Smooth muscle cell (in vitro differentiated cells): ENCODE results near the gene GAB4. TPM values are rescaled to one million over a fixed set of nuclear protein-coding genes. Genes with fewer than 3 reads are reported as not detected.

ENCODE experiments used
- DNase-seq: peaks from one replicate; lab custom pipeline; 2025; ENCODE audit not compliant: unreplicated experiment; lab: John Stamatoyannopoulos, UW
- H2AFZ ChIP-seq: fragments of 200-600 bp; sonication (generic); 2 replicates; pipeline ENCODE4 v1.6.0; 2016; ENCODE audit warnings: antibody characterized with exemption, low read depth, mild to moderate bottlenecking
- H3F3A ChIP-seq: fragments of 200-600 bp; sonication (generic); 2 replicates; pipeline ENCODE4 v1.6.0; 2017; ENCODE audit warnings: antibody characterized with exemption, low read depth
- H3K27ac ChIP-seq: fragments of 200-600 bp; sonication (generic); 2 replicates; pipeline ENCODE4 v1.5.1; 2016; ENCODE audit warnings: low read depth, mild to moderate bottlenecking
- H3K27me3 ChIP-seq: fragments of 200-600 bp; sonication (generic); 2 replicates; pipeline ENCODE4 v1.6.1; 2016; ENCODE audit warnings: low read depth, mild to moderate bottlenecking
- H3K36me3 ChIP-seq: fragments of 200-600 bp; sonication (generic); 2 replicates; pipeline ENCODE4 v1.5.1; 2016; ENCODE audit warnings: low read depth
- H3K4me1 ChIP-seq: fragments of 200-600 bp; sonication (generic); 2 replicates; pipeline ENCODE4 v1.5.1; 2016; ENCODE audit warnings: low read depth
- H3K4me2 ChIP-seq: fragments of 200-600 bp; sonication (generic); 2 replicates; pipeline ENCODE4 v1.6.0; 2016; ENCODE audit warnings: mild to moderate bottlenecking
- H3K4me3 ChIP-seq: fragments of 200-600 bp; sonication (generic); 2 replicates; pipeline ENCODE4 v1.5.1; 2016; ENCODE audit warnings: mild to moderate bottlenecking
- H3K79me2 ChIP-seq: fragments of 200-600 bp; sonication (generic); 2 replicates; pipeline ENCODE4 v1.6.0; 2016; ENCODE audit warnings: low read depth, mild to moderate bottlenecking
- H3K9ac ChIP-seq: fragments of 200-600 bp; sonication (generic); 2 replicates; pipeline ENCODE4 v1.6.0; 2016; ENCODE audit warnings: low read depth
- H3K9me3 ChIP-seq: fragments of 200-600 bp; sonication (generic); replicated peaks from 2 replicates; pipeline ENCODE4 v1.5.1; 2016; ENCODE audit warnings: low read depth
- H4K20me1 ChIP-seq: fragments of 200-600 bp; sonication (generic); 2 replicates; pipeline ENCODE4 v1.6.0; 2016; ENCODE audit warnings: low read depth
- CTCF ChIP-seq: fragments of 200-600 bp; sonication (generic); IDR thresholded peaks from 2 replicates; pipeline ENCODE4 v1.5.1; 2017; ENCODE audit warnings: borderline replicate concordance, mild to moderate bottlenecking, antibody characterized with exemption; ENCODE audit not compliant: insufficient read depth, poor library complexity, severe bottlenecking
- WGBS: methylation state at CpG from one replicate; pipeline ENCODE4 v1.1.7; 2016; ENCODE audit warnings: low lambda C conversion rate; 5-methylcytosine and 5-hydroxymethylcytosine counted together
- polyA plus RNA-seq: library from polyadenylated mRNA; unstranded; fragments of >200 nt; fragmentation: Nextera tagmentation; extraction: Ambion mirVana; gene quantifications from 2 replicates; pipeline ENCODE4 v1.2.1, GENCODE V29; 2016
- total RNA-seq: library from RNA; depleted of rRNA; stranded (reverse); fragments of >200 nt; gene quantifications from 2 replicates; pipeline ENCODE4 v1.2.3, GENCODE V29; 2014

Gene GAB4
- total and polyA plus RNA-seq, 2 experiments from 2014 or later: not detected

GRCh38 chr22:16959345-16959930, 48.6 kb downstream of the GAB4 start:
- Histone ChIP-seq H3K79me2 (no peaks in the 10 kb centered on the region), H4K20me1 (no peaks in the 10 kb centered on the region), H3K9ac (no peak overlapping the region), H3K4me2 (no peak overlapping the region), H3K27ac (no peak overlapping the region), H3K4me1 (no peaks in the 10 kb centered on the region), H3K4me3 (no peak overlapping the region), H3K9me3 (no peaks in the 10 kb centered on the region), H2AFZ (no peak overlapping the region), H3K36me3 (no peaks in the 10 kb centered on the region), H3F3A (no peaks in the 10 kb centered on the region), H3K27me3 (no peaks in the 10 kb centered on the region)
- DNase-seq: no peak
- TF ChIP-seq CTCF: no peak
- WGBS: 79% methylated on average over 10 of the region's 10 CpGs

- no peak overlapping the region for H3K9ac ChIP-seq
- H4K20me1 ChIP-seq: no peaks in the 10 kb centered on the region
- DNase-seq: no peak
- no peak for TF ChIP-seq CTCF
- no peaks in the 10 kb centered on the region for H3K9me3 ChIP-seq
- H3K79me2 ChIP-seq: no peaks in the 10 kb centered on the region
- H3K4me1 ChIP-seq: no peaks in the 10 kb centered on the region
- no peak overlapping the region for H2AFZ ChIP-seq
- 78% methylated on average over 2 of the region's 2 CpGs for WGBS
- H3K27me3 ChIP-seq: no peaks in the 10 kb centered on the region
- H3K4me2 ChIP-seq: no peak overlapping the region
- H3K36me3 ChIP-seq: no peaks in the 10 kb centered on the region
- no peaks in the 10 kb centered on the region for H3F3A ChIP-seq
- no peak overlapping the region for H3K27ac ChIP-seq
- no peak overlapping the region for H3K4me3 ChIP-seq
These were observed 49.5 kb downstream of the GAB4 start for GRCh38 chr22:16958475-16958874.

GRCh38 chr22:16957781-16958180, 50.2 kb downstream of the GAB4 start:
- Histone ChIP-seq H2AFZ (no peak overlapping the region), H3F3A (no peaks in the 10 kb centered on the region), H3K9ac (no peak overlapping the region), H3K79me2 (no peaks in the 10 kb centered on the region), H3K27me3 (no peaks in the 10 kb centered on the region), H3K9me3 (no peaks in the 10 kb centered on the region), H3K4me1 (no peaks in the 10 kb centered on the region), H3K4me3 (no peak overlapping the region), H3K4me2 (no peak overlapping the region), H4K20me1 (no peaks in the 10 kb centered on the region), H3K36me3 (no peaks in the 10 kb centered on the region), H3K27ac (no peak overlapping the region)
- no peak for DNase-seq
- TF ChIP-seq CTCF: no peak
- WGBS: 84% methylated on average over 7 of the region's 7 CpGs

GRCh38 chr22:16956290-16956689, 51.7 kb downstream of the GAB4 start:
- H3K79me2 ChIP-seq: no peaks in the 10 kb centered on the region
- no peaks in the 10 kb centered on the region for H3K27me3 ChIP-seq
- H3K9ac ChIP-seq: no peak overlapping the region
- H3K9me3 ChIP-seq: no peaks in the 10 kb centered on the region
- H3F3A ChIP-seq: no peaks in the 10 kb centered on the region
- no peak for TF ChIP-seq CTCF
- WGBS: 76% methylated on average over 6 of the region's 6 CpGs
- H2AFZ ChIP-seq: no peak overlapping the region
- DNase-seq: no peak
- no peak overlapping the region for H3K4me2 ChIP-seq
- H3K27ac ChIP-seq: no peak overlapping the region
- no peaks in the 10 kb centered on the region for H4K20me1 ChIP-seq
- H3K4me1 ChIP-seq: no peaks in the 10 kb centered on the region
- H3K4me3 ChIP-seq: no peak overlapping the region
- H3K36me3 ChIP-seq: no peaks in the 10 kb centered on the region
